ENCODE measurements around the gene SCD5. TPM values are rescaled to one million over a fixed set of nuclear protein-coding genes. Genes with fewer than 3 reads are reported as not detected.

The SCD5 gene
- total and polyA plus RNA-seq, 2 donors (not counting 1 experiment from before 2014, with no cell fraction given), result 0.03 TPM; not detected in 1

GRCh38 chr4:82629238-82630000, 169.2 kb downstream of the SCD5 start:
- POLR2A ChIA-PET, result no interaction called here
- H3K27ac Mint-ChIP-seq, result no peak overlapping the region
- H3K27ac ChIP-seq (ENCODE audit: low read length in 2 of 2), result no peak overlapping the region
- no peaks in the 10 kb centered on the region for H4K20me1 ChIP-seq (ENCODE audit: control insufficient read depth, insufficient read depth, low read length, poor library complexity, severe bottlenecking)
- H3K27me3 Mint-ChIP-seq, result no peaks in the 10 kb centered on the region
- CTCF ChIA-PET, result no interaction called here
- no peak overlapping the region for H3K4me2 ChIP-seq (replicated peaks; ENCODE audit: low read depth, low read length, poor library complexity, severe bottlenecking)
- no peak overlapping the region for H3K4me3 Mint-ChIP-seq
- WGBS (ENCODE audit: insufficient coverage), result 81% methylated on average over 2 of the region's 2 CpGs
- no peak overlapping the region for H2AFZ ChIP-seq (ENCODE audit: insufficient read depth, low read depth, low read length, poor library complexity, severe bottlenecking)
- H3K79me2 ChIP-seq (ENCODE audit: control insufficient read depth, insufficient read depth, low read length), result no peaks in the 10 kb centered on the region
- no peaks in the 10 kb centered on the region for H3K4me1 ChIP-seq (ENCODE audit: control insufficient read depth in 2 of 2, insufficient read depth in 2 of 2, low read length in 2 of 2)
- H3K4me3 ChIP-seq (ENCODE audit: control extremely low read depth in 1 of 5, extremely low read depth in 1 of 5, insufficient read depth in 1 of 5, low read depth in 2 of 5, low read length in 4 of 5), result no peak overlapping the region
- no peaks in the 10 kb centered on the region for H3K36me3 ChIP-seq (replicated peaks in 1 of 2; ENCODE audit: control extremely low read depth in 1 of 2, control insufficient read depth in 1 of 2, extremely low read depth in 1 of 2, insufficient read depth in 2 of 2, low read length in 1 of 2)
- H3K9me3 ChIP-seq (ENCODE audit: control extremely low read depth in 1 of 3, control insufficient read depth in 2 of 3, insufficient read depth in 1 of 3, low read length in 2 of 3), result no peaks in the 10 kb centered on the region
- no peak for TF ChIP-seq CTCF (IDR thresholded peaks at IDR 0.05)
- TF ChIP-seq EZH2 (IDR thresholded peaks at IDR 0.05; ENCODE audit: borderline replicate concordance, insufficient read depth, low read depth, low read length, poor library complexity, severe bottlenecking), result no peak
- H3K27me3 ChIP-seq (replicated peaks in 1 of 4; ENCODE audit: control extremely low read depth in 1 of 4, control insufficient read depth in 3 of 4, insufficient read depth in 4 of 4, low read length in 3 of 4), result no peaks in the 10 kb centered on the region
- no peak for ATAC-seq (ENCODE audit: low read depth)
- intact Hi-C loops (cut with micrococcal nuclease), result no loop called here
- H3K9ac ChIP-seq (ENCODE audit: low read length), result no peak overlapping the region
- peaks cover 5% of the 10 kb centered on the region for H3K9me3 Mint-ChIP-seq (ENCODE audit: insufficient read depth)
- no peak for DNase-seq
- no peaks in the 10 kb centered on the region for H3K4me1 Mint-ChIP-seq

DNA sequence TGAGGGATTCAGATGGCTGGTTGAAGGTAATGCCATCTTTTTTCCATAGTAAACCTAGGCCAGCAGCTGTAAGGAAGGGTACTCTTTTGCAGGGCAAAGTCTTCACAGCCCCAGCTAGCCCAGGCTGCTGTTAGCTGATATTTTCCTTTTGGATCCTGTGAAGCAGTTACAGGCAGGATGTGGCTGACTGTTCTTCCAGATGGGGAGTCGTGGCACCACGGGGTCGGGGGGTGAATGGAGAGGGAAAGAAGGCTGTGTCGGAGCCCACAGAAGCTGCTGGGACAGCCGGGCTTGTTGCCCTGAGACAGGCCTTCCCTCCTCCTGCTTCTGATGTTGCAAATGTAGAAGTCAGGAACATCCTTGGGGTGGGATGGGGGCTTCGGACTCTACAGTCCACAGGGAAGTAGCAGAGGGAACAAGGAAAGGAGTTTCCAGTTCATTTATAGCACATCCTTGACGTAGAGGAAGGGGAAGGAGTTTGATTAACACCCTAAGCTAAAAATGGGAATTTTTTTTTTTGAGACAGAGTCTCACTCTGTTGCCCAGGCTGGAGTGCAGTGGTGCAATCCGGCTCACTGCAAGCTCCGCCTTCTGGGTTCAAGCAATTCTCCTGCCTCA, 172.2 kb downstream of the SCD5 start:
- no peaks in the 10 kb centered on the region for H3K36me3 ChIP-seq (replicated peaks in 1 of 2; ENCODE audit: control extremely low read depth in 1 of 2, control insufficient read depth in 1 of 2, extremely low read depth in 1 of 2, insufficient read depth in 2 of 2, low read length in 1 of 2)
- intact Hi-C loops (cut with micrococcal nuclease), result no loop called here
- H3K4me3 ChIP-seq (ENCODE audit: control extremely low read depth in 1 of 5, extremely low read depth in 1 of 5, insufficient read depth in 1 of 5, low read depth in 2 of 5, low read length in 4 of 5), result no peak overlapping the region
- Mint-ChIP-seq H3K9me3 (ENCODE audit: insufficient read depth) (no peaks in the 10 kb centered on the region), H3K4me3 (no peak overlapping the region), H3K27me3 (no peaks in the 10 kb centered on the region), H3K27ac (no peak overlapping the region), H3K4me1 (no peaks in the 10 kb centered on the region)
- no peak overlapping the region for H3K4me2 ChIP-seq (replicated peaks; ENCODE audit: low read depth, low read length, poor library complexity, severe bottlenecking)
- no peak overlapping the region for H3K27ac ChIP-seq (ENCODE audit: low read length in 2 of 2)
- 77% methylated on average over 8 of the region's 9 CpGs for WGBS (ENCODE audit: insufficient coverage)
- DNase-seq (no peak), ATAC-seq (ENCODE audit: low read depth) (no peak)
- no peaks in the 10 kb centered on the region for H4K20me1 ChIP-seq (ENCODE audit: control insufficient read depth, insufficient read depth, low read length, poor library complexity, severe bottlenecking)
- H2AFZ ChIP-seq (ENCODE audit: insufficient read depth, low read depth, low read length, poor library complexity, severe bottlenecking), result no peak overlapping the region
- H3K9ac ChIP-seq (ENCODE audit: low read length), result no peak overlapping the region
- ChIA-PET POLR2A (no interaction called here), CTCF (no interaction called here)
- no peak for TF ChIP-seq EZH2 (IDR thresholded peaks at IDR 0.05; ENCODE audit: borderline replicate concordance, insufficient read depth, low read depth, low read length, poor library complexity, severe bottlenecking)
- no peak for TF ChIP-seq CTCF (IDR thresholded peaks at IDR 0.05)
- H3K9me3 ChIP-seq (ENCODE audit: control extremely low read depth in 1 of 3, control insufficient read depth in 2 of 3, insufficient read depth in 1 of 3, low read length in 2 of 3), result no peaks in the 10 kb centered on the region
- H3K27me3 ChIP-seq (replicated peaks in 1 of 4; ENCODE audit: control extremely low read depth in 1 of 4, control insufficient read depth in 3 of 4, insufficient read depth in 4 of 4, low read length in 3 of 4), result no peaks in the 10 kb centered on the region
- no peaks in the 10 kb centered on the region for H3K4me1 ChIP-seq (ENCODE audit: control insufficient read depth in 2 of 2, insufficient read depth in 2 of 2, low read length in 2 of 2)
- no peaks in the 10 kb centered on the region for H3K79me2 ChIP-seq (ENCODE audit: control insufficient read depth, insufficient read depth, low read length)

All from B cell (primary cell).